BE2C (cell line): Measurements from ENCODE around the gene SMCHD1.

Source experiments
- DNase-seq: peaks from one replicate; pipeline ENCODE4 v3.0.0-alpha.2; 2020
- H3K27me3 ChIP-seq: fragments of 250-450 bp; sonication (Bioruptor Pico); 2 replicates; pipeline ENCODE4 v1.5.1; 2020; ENCODE audit warnings: mild to moderate bottlenecking
- H3K36me3 ChIP-seq: fragments of 250-450 bp; sonication (Bioruptor Pico); 2 replicates; pipeline ENCODE4 v1.5.1; 2020; ENCODE audit warnings: mild to moderate bottlenecking
- H3K4me1 ChIP-seq: fragments of 250-450 bp; sonication (Bioruptor Pico); 2 replicates; pipeline ENCODE4 v1.5.1; 2020
- H3K4me3 ChIP-seq: 2 replicates; pipeline ENCODE4 v1.5.1; 2011; ENCODE audit warnings: low read depth, low read length
- H3K9me3 ChIP-seq: fragments of 250-450 bp; sonication (Bioruptor Pico); 2 replicates; pipeline ENCODE4 v1.5.1; 2020
- CTCF ChIP-seq: IDR thresholded peaks from 2 replicates; pipeline ENCODE4 v1.5.1; 2012; ENCODE audit warnings: mild to moderate bottlenecking, low read depth, low read length

The SMCHD1 gene

GRCh38 chr18:2811416-2811815 lies 155.9 kb downstream of the SMCHD1 start:
- TF ChIP-seq CTCF = no peak
- no peak overlapping the region for H3K4me3 ChIP-seq
- H3K9me3 ChIP-seq = no peaks in the 10 kb centered on the region

GRCh38 chr18:2814928-2815327 lies 159.4 kb downstream of the SMCHD1 start:
- Histone ChIP-seq H3K27me3 (no peaks in the 10 kb centered on the region), H3K36me3 (no peaks in the 10 kb centered on the region), H3K9me3 (no peaks in the 10 kb centered on the region), H3K4me1 (no peaks in the 10 kb centered on the region), H3K4me3 (no peak overlapping the region)
- DNase-seq = no peak
- TF ChIP-seq CTCF = no peak

More at GRCh38 chr18:2811416-2811815, 155.9 kb downstream of the SMCHD1 start:
- Histone ChIP-seq H3K4me1 (no peaks in the 10 kb centered on the region), H3K36me3 (no peaks in the 10 kb centered on the region), H3K27me3 (no peaks in the 10 kb centered on the region)
- no peak for DNase-seq

- DNase-seq = no peak
- Histone ChIP-seq H3K4me3 (no peak overlapping the region), H3K36me3 (no peaks in the 10 kb centered on the region), H3K9me3 (no peaks in the 10 kb centered on the region), H3K27me3 (no peaks in the 10 kb centered on the region), H3K4me1 (no peaks in the 10 kb centered on the region)
- no peak for TF ChIP-seq CTCF
Observed at GRCh38 chr18:2818281-2818680, 162.8 kb downstream of the SMCHD1 start.

GRCh38 chr18:2821695-2822094 lies 166.2 kb downstream of the SMCHD1 start:
- DNase-seq = no peak
- Histone ChIP-seq H3K4me1 (no peaks in the 10 kb centered on the region), H3K27me3 (no peaks in the 10 kb centered on the region), H3K4me3 (no peak overlapping the region), H3K9me3 (no peaks in the 10 kb centered on the region), H3K36me3 (no peaks in the 10 kb centered on the region)
- TF ChIP-seq CTCF = no peak

- no peak for TF ChIP-seq CTCF
- no peaks in the 10 kb centered on the region for H3K4me1 ChIP-seq
- no peaks in the 10 kb centered on the region for H3K27me3 ChIP-seq
- no peaks in the 10 kb centered on the region for H3K36me3 ChIP-seq
- no peaks in the 10 kb centered on the region for H3K9me3 ChIP-seq
- no peak overlapping the region for H3K4me3 ChIP-seq
- no peak for DNase-seq
Observed at GRCh38 chr18:2822213-2822921, 166.8 kb downstream of the SMCHD1 start.

GRCh38 chr18:2823202-2823601 lies 167.7 kb downstream of the SMCHD1 start:
- no peak for TF ChIP-seq CTCF
- H3K4me3 ChIP-seq = no peak overlapping the region
- no peaks in the 10 kb centered on the region for H3K36me3 ChIP-seq
- DNase-seq = no peak
- H3K9me3 ChIP-seq = no peaks in the 10 kb centered on the region
- H3K27me3 ChIP-seq = no peaks in the 10 kb centered on the region
- no peaks in the 10 kb centered on the region for H3K4me1 ChIP-seq
